Measurements from ENCODE around the gene HOXB1.

DNA sequence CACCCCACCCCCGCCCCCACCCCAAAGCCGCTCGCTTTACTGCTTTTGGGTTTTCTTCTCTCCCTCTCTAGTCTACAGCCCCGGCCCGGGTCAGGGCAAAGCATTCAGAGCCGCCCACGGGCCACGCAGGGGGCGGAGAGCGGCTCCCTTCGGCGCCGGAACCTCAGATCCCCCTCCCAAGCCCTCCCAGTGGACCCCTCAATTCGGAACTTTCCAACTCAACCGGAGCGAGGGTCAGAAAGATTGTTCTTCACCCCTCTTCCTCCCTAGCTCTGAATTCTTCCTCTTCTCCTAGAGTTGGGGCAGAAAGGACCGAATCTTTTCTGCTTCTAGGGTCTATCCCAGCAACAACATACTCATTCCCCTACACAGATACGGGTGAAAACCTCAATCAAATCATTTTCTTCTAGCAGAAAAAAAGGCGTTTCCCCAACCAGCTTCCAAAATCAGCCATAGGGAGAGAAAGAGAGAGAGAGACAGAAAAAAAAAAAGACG, 13.1 kb upstream of the HOXB1 start:
- TF ChIP-seq ATF2 (IDR thresholded peaks at IDR 0.05; ENCODE audit: low read length) (no peak), POU5F1 (IDR thresholded peaks at IDR 0.05; ENCODE audit: low read depth, low read length) (no peak), CTCF (IDR thresholded peaks at IDR 0.05; ENCODE audit: control extremely low read depth in 1 of 3, insufficient read depth in 1 of 3, low read depth in 1 of 3, low read length in 3 of 3) (no peak), POLR2A (IDR thresholded peaks at IDR 0.05; ENCODE audit: control extremely low read depth in 1 of 2, low read depth in 2 of 2, low read length in 2 of 2) (no peak), RNF2 (IDR thresholded peaks at IDR 0.05; ENCODE audit: borderline replicate concordance, low read depth, low read length, missing control alignments, poor library complexity, severe bottlenecking) (no peak), JUND (IDR thresholded peaks at IDR 0.05; ENCODE audit: low read length) (no peak), RXRA (IDR thresholded peaks at IDR 0.05; ENCODE audit: insufficient read depth, low read depth, low read length) (no peak)
